ENCODE results near the gene HMGCL.
"Not testable (repeated sequence)": the region's sequence is repeated elsewhere in the genome, so short reads cannot be mapped to it uniquely, and the experiment has no call there.

The HMGCL gene

DNA sequence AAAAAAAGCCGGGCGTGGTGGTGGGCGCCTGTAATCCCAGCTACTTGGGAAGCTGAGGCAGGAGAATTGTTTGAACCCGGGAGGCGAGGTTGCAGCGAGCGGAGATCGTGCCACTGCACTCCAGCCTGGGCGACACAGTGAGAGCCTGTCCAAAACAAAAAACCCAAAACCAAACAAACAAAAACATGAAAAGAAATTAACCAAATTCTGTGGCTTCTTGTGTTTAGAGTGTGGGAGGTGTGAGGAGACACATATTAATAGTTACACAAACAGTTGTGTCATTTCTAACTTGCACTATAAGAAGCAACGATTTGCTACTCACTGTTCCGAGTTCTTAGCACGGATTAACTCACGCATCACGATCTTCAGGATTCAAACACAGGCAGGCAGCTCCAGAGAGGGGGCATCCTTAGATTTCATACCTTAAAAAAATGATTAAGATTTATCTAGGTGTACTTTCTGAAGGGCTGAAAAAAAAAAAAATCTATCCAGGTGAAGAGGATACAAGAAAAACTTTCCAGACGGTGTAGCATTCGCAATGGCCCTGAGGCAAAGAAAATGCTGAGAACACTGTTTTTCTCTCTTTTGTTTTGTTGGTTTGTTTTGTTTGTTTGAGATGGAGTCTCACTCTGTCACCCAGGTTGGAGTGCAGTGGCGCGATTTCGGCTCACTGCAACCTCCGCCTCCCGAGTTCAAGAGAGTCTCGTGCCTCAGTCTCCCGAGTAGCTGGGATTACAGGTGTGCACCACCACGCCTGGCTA lies 713 bp upstream of the HMGCL start:
- no peak for DNase-seq

DNA sequence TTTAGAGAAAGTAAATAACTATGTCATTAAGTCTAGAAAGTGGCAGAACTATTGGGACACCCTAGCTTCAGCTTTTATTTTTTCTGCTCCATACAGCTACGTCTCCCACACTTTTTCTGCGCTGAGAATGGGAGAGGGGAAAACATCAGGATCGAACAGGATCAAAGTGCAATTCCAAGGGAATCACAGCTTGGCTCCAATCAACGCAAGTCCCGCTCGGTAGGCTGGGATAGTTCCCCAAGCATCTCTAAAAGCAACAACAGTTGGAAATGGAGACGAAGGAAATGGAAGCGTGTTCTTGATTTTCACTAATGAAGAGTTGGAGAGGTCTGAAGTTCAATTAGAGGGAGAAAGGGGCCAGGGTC lies 536 bp downstream of the HMGCL start:
- no peak for DNase-seq

GRCh38 chr1:23823767-23824166 lies 1.5 kb downstream of the HMGCL start:
- no peak for DNase-seq

- DNase-seq: no peak
These were observed 7.6 kb downstream of the HMGCL start for GRCh38 chr1:23817633-23818032.

- DNase-seq: no peak
These were observed 8.3 kb downstream of the HMGCL start for GRCh38 chr1:23816906-23817305.

DNA sequence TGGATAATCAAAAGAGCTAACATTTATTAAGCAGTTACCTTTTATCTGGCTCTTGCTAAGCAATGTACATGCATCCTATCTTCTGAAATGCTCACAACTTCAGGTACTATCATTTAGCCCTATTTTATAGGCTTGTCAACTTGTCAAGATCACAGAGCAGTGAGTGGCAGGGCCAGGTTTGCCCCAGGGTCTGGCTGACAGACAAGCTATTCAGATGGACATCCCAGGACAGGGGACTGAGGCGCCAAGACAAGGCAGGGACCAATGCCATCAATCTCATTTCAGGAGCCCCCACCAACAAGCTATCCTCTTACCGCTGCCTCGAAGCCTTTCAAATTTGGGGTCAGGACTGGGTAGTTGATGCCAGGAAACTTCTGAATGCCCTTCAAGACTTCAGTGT lies 8.9 kb downstream of the HMGCL start:
- no peak for DNase-seq

DNA sequence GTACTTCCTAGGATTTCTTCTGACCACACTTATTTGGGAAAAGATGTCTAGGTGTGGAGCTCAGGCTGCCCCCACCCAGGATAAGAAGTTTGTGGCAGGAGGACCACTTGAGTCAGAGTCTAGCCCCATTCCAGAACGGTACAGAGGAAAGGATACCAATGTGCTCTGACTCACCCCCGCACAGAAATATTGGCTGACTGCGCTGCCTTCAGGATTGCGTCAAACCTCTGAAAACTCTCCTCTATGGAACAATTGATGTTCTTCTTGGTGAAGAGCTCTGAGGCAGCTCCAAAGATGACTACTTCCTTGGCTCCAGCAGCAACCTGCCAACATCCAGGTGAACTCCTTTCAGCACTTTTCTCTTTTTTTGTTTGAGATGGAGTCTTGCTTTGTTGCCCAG lies 11.2 kb downstream of the HMGCL start:
- no peak for DNase-seq

- DNase-seq: peak; percentile 76
These were observed 14.2 kb downstream of the HMGCL start for GRCh38 chr1:23810818-23811540.

GRCh38 chr1:23809751-23810171 lies 15.5 kb downstream of the HMGCL start:
- peak; percentile 88 for DNase-seq

GRCh38 chr1:23807453-23807852 lies 17.8 kb downstream of the HMGCL start:
- no peak for DNase-seq

DNA sequence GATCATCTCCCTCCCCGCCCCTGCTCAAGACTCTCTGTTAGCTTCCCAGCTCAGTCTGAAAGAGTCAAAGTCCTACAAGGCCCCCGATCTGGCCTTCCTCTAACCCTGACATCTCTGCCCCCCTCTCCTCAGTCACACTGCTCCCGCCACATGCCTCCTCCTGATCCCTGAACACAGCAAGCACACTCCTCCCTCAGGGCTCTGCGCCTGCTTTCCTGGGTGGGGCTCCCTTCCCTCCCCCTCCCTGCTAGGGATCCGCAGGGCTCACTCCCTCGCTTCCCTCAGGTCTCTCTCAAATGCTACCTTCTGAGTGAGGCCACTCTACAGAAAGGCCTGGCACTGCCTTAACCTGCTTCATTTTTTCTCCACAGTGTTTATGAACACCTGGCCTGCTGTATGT lies 18.9 kb downstream of the HMGCL start:
- no peak for DNase-seq

DNA sequence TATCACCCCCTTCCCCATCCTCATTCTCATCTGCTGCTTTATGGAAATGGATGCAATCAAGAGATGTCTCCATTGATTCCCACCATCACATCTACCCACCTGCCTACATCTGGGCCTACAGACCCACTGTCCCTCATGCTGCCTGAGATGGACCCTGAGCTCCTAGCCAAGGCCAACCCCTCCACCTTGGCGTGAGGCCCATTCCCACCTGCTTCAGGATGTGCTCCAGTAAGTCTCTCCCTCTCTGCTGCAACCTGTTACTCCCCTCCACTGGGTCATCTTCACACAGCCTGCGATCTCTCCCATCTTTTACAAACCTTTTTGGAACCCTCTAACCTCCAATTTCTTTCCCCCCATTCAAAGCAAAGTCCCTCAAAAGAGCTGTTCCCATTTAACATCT lies 20.2 kb downstream of the HMGCL start:
- DNase-seq: no peak

GRCh38 chr1:23804183-23804835 lies 20.9 kb downstream of the HMGCL start:
- no peak for DNase-seq

- no peak for DNase-seq
These were observed 21.6 kb downstream of the HMGCL start for GRCh38 chr1:23803674-23804073.

DNA sequence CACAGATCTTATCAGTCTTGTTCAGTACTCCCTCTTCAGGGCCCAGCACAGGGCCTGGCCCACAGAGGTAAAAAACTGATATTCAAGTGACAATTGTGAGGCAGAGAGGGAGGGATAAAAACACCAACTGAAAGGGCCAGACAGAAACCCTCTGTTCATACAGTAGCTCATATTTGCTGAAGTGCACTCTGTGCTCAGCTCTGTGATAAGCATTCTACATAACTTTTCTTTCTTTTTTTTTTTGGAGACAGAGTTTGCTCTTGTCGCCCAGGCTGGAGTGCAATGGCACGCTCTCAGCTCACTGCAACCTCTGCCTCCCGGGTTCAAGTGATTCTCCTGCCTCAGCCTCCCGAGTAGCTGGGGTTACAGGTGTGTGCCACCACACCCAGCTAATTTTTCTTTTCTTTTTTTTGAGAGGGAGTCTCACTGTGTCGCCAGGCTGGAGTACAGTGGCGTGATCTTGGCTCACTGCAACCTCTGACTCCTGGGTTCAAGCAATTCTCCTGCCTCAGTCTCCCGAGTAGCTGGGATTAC lies 22.4 kb downstream of the HMGCL start:
- not testable (repeated sequence) for DNase-seq

DNA sequence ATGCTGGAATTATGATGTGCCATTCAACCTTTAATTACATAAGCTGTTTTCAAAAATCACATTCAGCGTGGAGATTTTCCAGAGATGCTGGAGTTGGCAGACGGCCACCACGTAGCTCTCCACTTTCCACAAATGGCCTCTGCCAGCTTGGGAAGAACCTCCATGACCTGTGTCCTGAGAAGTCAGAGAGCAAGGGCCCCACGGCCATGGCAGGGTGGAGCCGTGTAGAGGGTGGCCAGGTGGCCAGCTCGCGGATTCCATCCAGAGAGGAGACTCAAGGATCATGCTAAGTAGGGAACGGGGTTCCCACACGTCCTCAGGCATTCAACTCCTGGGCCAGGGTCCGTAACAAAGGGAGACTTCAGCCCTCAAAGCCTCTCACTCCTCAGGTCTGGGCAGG lies 23.4 kb downstream of the HMGCL start:
- DNase-seq: no peak

DNA sequence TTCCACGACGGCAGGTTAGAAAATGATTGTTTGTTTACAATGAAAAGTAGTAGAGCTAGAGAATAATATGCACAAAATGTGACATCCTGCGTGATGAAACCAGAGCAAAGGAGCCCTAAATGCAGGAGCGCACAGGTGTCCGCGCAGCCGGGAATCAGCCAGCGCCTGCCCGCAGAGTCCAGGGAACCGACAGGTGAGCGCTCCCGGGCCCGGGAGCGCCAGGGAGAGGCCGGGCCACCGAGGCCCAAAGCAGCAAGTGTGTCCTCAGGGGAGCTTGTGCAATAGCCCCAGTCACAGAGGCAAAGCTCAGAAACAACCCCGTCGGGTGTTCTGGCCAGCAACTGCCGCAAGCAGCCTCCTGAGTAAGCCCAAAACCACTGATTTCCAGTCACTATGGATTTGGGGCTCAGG lies 23.9 kb downstream of the HMGCL start:
- no peak for DNase-seq

GRCh38 chr1:23800400-23801337 lies 24.6 kb downstream of the HMGCL start, which contains the start of gene GALE:
Gene GALE, minus strand, starts transcription at chr1:23800754. Its CDS starts 1,747 bp downstream, at chr1:23799007.
- DNase-seq: peak; percentile 97

- peak; percentile 50 for DNase-seq
These were observed 25.4 kb downstream of the HMGCL start for GRCh38 chr1:23799570-23800399.

DNA sequence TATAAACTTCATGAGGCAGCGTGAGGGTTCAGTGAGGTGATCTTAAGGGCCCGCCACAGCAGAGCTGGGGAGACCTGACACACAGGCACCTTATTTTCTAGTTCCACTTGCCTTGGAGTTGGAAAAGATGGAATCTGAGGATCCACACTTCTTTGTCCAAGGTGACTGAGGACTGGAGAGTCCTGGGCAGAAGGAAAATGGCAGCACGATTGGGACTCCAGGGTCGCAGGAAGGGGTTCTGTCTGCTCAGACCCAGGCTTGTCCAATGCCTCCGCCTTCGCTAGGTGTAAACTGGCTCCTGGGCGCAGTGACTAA lies 26.0 kb downstream of the HMGCL start:
- no peak for DNase-seq

- DNase-seq: peak; percentile 32
These were observed 26.5 kb downstream of the HMGCL start for GRCh38 chr1:23798662-23799142.

Measured in activated CD4-positive, alpha-beta T cell treated with anti-CD3 and anti-CD28 coated beads for 48 hours (primary cell).